Stimulated activated CD4-positive, alpha-beta T cell treated with anti-CD3 and anti-CD28 coated beads, Interleukin-1b, Interleukin-23, amount 100 ng/mL, for 1 hour (primary cell): ENCODE measurements around the gene NFS1.
A peak's percentile ranks its signal among the peaks of the same experiment; 100 is the strongest.
"Not testable (repeated sequence)": the region's sequence is repeated elsewhere in the genome, so short reads cannot be mapped to it uniquely, and the experiment has no call there.

Experiments used
- DNase-seq, 2 donors: peaks; one replicate each; pipeline ENCODE4 v3.0.0-alpha.2; 2020; ENCODE audit warnings: low read depth in 2 of 2

NFS1 gene

GRCh38 chr20:35699127-35699956 is at the start of gene NFS1, which contains the start of gene ROMO1:
NFS1 (minus strand) TSS chr20:35699352; CDS start chr20:35699288, 64 bp downstream.
ROMO1 (plus strand) TSS chr20:35699405; CDS start chr20:35699633, 228 bp downstream.
- peak; percentile 60 to 67 for DNase-seq

- not testable (repeated sequence) for DNase-seq
These were observed 45.3 kb upstream of the NFS1 start for GRCh38 chr20:35744492-35744841.

GRCh38 chr20:35743693-35744491 is 44.7 kb upstream of the NFS1 start:
- no peak for DNase-seq

GRCh38 chr20:35742741-35743523 is 43.8 kb upstream of the NFS1 start:
- no peak for DNase-seq

GRCh38 chr20:35741892-35742740 is 43.0 kb upstream of the NFS1 start, which contains the start of gene RBM39:
RBM39 (minus strand) TSS chr20:35742260; CDS start chr20:35740874, 1,386 bp downstream.
- DNase-seq: peak; percentile 93 to 99

GRCh38 chr20:35739294-35740163 is 40.4 kb upstream of the NFS1 start:
- DNase-seq: no peak

GRCh38 chr20:35738410-35739179 is 39.4 kb upstream of the NFS1 start:
- no peak for DNase-seq

- no peak for DNase-seq
These were observed 38.7 kb upstream of the NFS1 start for GRCh38 chr20:35737865-35738333.

GRCh38 chr20:35735826-35736470 is 36.8 kb upstream of the NFS1 start:
- DNase-seq: no peak

GRCh38 chr20:35734777-35735649 is 35.9 kb upstream of the NFS1 start:
- no peak for DNase-seq

GRCh38 chr20:35734374-35734773 is 35.2 kb upstream of the NFS1 start:
- DNase-seq: no peak

- DNase-seq: no peak
These were observed 33.5 kb upstream of the NFS1 start for GRCh38 chr20:35732644-35732982.

GRCh38 chr20:35731862-35732643 is 32.9 kb upstream of the NFS1 start:
- DNase-seq: no peak

- DNase-seq: no peak
These were observed 32.3 kb upstream of the NFS1 start for GRCh38 chr20:35731469-35731788.

- DNase-seq: no peak
These were observed 31.7 kb upstream of the NFS1 start for GRCh38 chr20:35730583-35731468.
